Kidney epithelial cell (primary cell): Measurements from ENCODE around the gene FOXK1. TPM values are rescaled to one million over a fixed set of nuclear protein-coding genes. Genes with fewer than 3 reads are reported as not detected.
"Not testable (repeated sequence)": the region's sequence is repeated elsewhere in the genome, so short reads cannot be mapped to it uniquely, and the experiment has no call there.

Experiments
- DNase-seq: peaks from one replicate; pipeline ENCODE4 v3.0.0-alpha.2; 2010; ENCODE audit warnings: low read depth
- H3K27me3 ChIP-seq: 2 replicates; pipeline ENCODE4 v1.6.0; 2011; ENCODE audit warnings: low read length; ENCODE audit not compliant: control insufficient read depth, insufficient read depth
- H3K36me3 ChIP-seq: 2 replicates; pipeline ENCODE4 v1.5.1; 2011; ENCODE audit warnings: low read length; ENCODE audit not compliant: control insufficient read depth, insufficient read depth
- H3K4me3 ChIP-seq: 2 replicates; pipeline ENCODE4 v1.5.1; 2011; ENCODE audit warnings: low read depth, mild to moderate bottlenecking, control low read depth, low read length
- total RNA-seq: library from RNA; depleted of rRNA; stranded (reverse); fragments of >200 nt; gene quantifications from 2 replicates; pipeline ENCODE4 v1.2.3, GENCODE V29; 2015
- TF ChIP-seq, protein P1 (sequence below): IDR thresholded peaks from 2 replicates; pipeline ENCODE4 v1.5.1; 2011; ENCODE audit warnings: mild to moderate bottlenecking, moderate library complexity, low read length, control low read depth, inconsistent platforms; ENCODE audit not compliant: insufficient read depth, poor library complexity, severe bottlenecking

The FOXK1 gene
- total RNA-seq, 1 donor from 2014 or later: 48.2 TPM

DNA sequence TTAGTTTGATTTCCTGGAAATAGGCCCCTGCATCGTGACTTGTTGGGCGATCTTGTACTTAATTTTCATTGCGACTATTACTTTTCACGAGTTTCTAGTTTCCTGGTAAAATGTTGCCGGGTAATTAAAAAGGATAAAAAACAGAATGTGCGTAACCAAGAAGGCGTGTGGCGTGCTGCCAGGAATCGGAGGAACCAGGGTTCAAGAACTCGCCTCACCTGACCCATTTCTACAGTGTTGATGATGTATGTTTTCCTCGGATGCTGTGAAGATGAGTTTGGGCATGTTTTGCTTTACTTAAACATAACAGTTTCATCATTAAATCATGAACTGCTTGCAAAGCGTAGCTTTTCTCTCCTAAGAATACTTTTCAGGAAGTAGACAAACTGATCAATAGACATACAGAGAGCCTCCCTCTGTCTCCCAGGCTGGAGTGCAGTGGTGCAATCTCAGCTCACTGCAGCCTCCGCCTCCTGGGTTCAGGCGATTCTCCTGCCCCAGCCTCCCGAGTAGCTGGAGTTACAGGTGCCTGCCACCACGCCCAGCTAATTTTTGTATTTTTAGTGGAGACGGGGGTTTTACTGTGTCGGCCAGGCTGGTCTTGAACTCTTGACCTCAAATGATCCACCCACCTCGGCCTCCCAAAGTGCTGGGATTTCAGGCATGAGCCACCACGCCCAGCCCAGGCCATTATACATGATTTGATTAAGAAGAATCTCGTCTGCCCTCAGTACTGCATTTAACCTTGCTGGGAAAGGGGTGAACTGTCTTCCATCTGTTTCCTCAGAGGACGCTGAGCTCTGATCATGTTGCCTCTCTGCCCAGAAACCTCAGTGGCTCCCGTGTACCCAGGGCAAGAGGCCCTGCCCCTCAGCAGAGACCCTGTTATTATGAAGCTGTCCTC, 9.1 kb downstream of the FOXK1 start:
- H3K27me3 ChIP-seq: no peaks in the 10 kb centered on the region
- TF ChIP-seq, protein P1, sequence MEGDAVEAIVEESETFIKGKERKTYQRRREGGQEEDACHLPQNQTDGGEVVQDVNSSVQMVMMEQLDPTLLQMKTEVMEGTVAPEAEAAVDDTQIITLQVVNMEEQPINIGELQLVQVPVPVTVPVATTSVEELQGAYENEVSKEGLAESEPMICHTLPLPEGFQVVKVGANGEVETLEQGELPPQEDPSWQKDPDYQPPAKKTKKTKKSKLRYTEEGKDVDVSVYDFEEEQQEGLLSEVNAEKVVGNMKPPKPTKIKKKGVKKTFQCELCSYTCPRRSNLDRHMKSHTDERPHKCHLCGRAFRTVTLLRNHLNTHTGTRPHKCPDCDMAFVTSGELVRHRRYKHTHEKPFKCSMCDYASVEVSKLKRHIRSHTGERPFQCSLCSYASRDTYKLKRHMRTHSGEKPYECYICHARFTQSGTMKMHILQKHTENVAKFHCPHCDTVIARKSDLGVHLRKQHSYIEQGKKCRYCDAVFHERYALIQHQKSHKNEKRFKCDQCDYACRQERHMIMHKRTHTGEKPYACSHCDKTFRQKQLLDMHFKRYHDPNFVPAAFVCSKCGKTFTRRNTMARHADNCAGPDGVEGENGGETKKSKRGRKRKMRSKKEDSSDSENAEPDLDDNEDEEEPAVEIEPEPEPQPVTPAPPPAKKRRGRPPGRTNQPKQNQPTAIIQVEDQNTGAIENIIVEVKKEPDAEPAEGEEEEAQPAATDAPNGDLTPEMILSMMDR: no peak
- H3K36me3 ChIP-seq: no peaks in the 10 kb centered on the region
- no peak for DNase-seq
- no peak overlapping the region for H3K4me3 ChIP-seq

DNA sequence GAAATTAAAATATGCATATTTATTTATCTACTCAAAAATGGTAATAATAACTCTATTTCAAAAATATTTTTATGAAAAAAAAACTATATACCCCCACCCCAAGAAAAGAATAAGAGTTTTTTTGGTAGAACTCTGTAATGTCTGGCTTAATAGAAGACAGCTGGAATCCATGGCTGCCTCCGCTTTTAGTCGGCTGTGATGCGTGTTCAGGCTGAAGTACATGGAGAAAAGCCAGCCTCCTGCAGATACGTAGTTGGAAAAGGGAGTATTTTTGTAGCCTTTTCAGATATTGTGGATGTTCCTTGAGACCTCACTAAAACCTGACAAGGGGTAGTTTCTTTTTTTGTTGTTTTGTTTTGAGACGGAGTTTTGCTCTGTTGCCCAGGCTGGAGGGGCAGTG, 10.0 kb downstream of the FOXK1 start:
- Histone ChIP-seq H3K4me3 (no peak overlapping the region), H3K36me3 (no peaks in the 10 kb centered on the region), H3K27me3 (no peaks in the 10 kb centered on the region)
- TF ChIP-seq, protein P1: no peak
- DNase-seq: no peak

DNA sequence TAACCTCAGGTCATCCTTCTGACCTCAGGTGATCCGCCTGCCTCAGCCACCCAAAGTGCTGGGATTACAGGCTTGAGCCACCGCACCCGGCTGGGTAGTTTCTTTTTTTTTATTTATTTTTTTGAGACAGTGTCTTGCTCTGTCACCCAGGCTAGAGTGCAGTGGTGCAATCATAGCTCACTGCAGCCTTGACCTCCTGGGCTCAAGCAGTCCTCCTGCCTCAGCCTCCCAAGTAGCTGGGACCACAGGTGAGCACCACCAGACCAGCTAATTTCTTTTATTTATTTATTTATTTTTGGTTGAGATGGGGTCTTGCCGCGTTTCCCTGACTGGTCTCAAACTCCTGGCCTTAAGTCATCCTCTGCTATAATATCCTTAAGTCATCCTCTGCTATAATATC, 10.5 kb downstream of the FOXK1 start:
- H3K4me3 ChIP-seq, DNase-seq, H3K36me3 ChIP-seq, H3K27me3 ChIP-seq: not testable (repeated sequence)

DNA sequence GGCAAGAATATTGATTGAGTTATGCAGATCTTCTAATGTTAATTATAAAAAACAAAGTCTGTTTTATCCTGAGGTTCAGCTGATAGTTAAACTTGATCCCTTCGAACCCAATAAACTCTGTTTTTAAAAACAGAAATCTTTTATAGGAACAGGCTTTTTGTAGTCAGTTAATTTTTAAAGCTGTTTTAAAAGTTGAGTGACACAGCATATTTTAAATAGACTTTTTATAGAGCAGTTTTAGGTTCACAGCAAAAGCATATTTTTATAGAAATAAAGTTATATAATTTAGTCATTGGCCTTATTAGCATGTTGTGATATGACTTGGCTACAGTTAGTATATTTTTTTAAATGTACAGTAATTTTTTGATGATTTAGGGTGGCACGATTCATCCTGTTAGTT, 11.1 kb downstream of the FOXK1 start:
- Histone ChIP-seq H3K27me3 (no peaks in the 10 kb centered on the region), H3K4me3 (no peak overlapping the region), H3K36me3 (no peaks in the 10 kb centered on the region)
- TF ChIP-seq, protein P1: no peak
- DNase-seq: no peak

DNA sequence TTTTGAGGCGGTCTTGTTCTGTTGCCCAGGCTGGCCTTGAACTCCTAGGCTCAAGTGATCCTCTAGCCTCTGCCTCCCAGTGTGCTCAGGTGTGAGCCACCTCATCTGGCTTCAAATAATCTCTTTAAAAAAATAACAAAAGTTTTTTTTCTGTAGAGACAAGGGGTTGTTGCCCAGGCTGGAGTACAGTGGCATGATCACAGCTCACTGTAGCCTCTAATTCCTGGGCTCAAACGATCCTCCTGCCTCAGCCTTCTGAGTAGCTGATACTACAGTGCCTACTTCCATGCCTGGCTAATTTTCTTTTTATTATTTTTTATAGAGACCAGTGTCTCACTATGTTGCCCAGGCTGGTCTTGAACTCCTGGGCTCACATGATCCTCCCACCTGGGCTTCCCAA, 11.7 kb downstream of the FOXK1 start:
- TF ChIP-seq, protein P1: no peak
- no peak overlapping the region for H3K4me3 ChIP-seq
- no peaks in the 10 kb centered on the region for H3K27me3 ChIP-seq
- no peak for DNase-seq
- H3K36me3 ChIP-seq: no peaks in the 10 kb centered on the region

DNA sequence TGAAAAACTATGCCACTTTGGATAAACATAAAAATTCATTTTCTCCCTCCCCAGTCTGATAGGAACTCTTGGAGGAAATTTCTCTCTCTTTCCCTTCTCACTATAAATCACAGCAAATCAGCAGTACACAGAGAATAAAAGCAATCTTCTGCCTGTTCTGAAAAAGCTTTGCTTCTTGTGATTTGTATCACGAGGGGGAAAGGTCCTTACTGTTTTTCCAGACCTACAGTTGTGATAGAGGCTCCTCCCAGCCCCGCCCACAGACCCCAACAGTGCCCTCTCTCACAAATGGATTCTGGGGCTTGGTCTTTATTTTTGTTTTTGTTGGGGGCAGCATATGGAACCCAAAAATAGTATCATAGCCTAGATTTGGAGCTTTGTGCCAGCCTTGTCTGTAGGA, 12.2 kb downstream of the FOXK1 start:
- H3K36me3 ChIP-seq: no peaks in the 10 kb centered on the region
- TF ChIP-seq, protein P1: no peak
- H3K27me3 ChIP-seq: no peaks in the 10 kb centered on the region
- no peak overlapping the region for H3K4me3 ChIP-seq
- no peak for DNase-seq
